Body of pancreas (tissue), 4 donors: ENCODE data around the gene LCLAT1.

ENCODE experiments used
- CTCF ChIP-seq, 7 experiments: fragments of 450-650 bp in 4 of 7; fragments of 200-600 bp in 3 of 7; sonication (generic) in 3 of 7; IDR thresholded peaks; one replicate each; pipeline ENCODE4 v1.5.1; 2016 to 2019; ENCODE audit warnings: antibody characterized with exemption in 7 of 7
- POLR2A ChIP-seq, 3 donors: fragments of 450-650 bp; IDR thresholded peaks; one replicate each; pipeline ENCODE4 v1.6.1; 2016; ENCODE audit warnings: antibody characterized with exemption in 3 of 3, mild to moderate bottlenecking in 2 of 3

- TF ChIP-seq CTCF (IDR thresholded peaks at IDR 0.05) (no peak), POLR2A (IDR thresholded peaks at IDR 0.05) (no peak)
Observed at GRCh38 chr2:30410217-30410616, 36.8 kb upstream of the LCLAT1 start.
